Neural cell (in vitro differentiated cells): ENCODE results near the gene SLC6A17.

Source experiments
- CTCF ChIP-seq: fragments of 450-650 bp; IDR thresholded peaks from 2 replicates; pipeline ENCODE4 v1.5.1; 2014; ENCODE audit warnings: antibody characterized with exemption, mild to moderate bottlenecking, moderate library complexity; ENCODE audit not compliant: poor library complexity, severe bottlenecking
- MXI1 ChIP-seq: fragments of 450-650 bp; conservative IDR thresholded peaks from 2 replicates; pipeline ENCODE4 v1.6.1; 2014; ENCODE audit warnings: antibody characterized with exemption, mild to moderate bottlenecking; ENCODE audit not compliant: poor library complexity, severe bottlenecking
- POLR2AphosphoS5 ChIP-seq: IDR thresholded peaks from 2 replicates; pipeline ENCODE4 v1.6.1; 2012
- RAD21 ChIP-seq: fragments of 450-650 bp; conservative IDR thresholded peaks from 2 replicates; pipeline ENCODE4 v1.6.1; 2014; ENCODE audit warnings: antibody characterized with exemption, mild to moderate bottlenecking, moderate library complexity
- TAF1 ChIP-seq: IDR thresholded peaks from 2 replicates; pipeline ENCODE4 v1.6.1; 2012; ENCODE audit warnings: low read depth

DNA sequence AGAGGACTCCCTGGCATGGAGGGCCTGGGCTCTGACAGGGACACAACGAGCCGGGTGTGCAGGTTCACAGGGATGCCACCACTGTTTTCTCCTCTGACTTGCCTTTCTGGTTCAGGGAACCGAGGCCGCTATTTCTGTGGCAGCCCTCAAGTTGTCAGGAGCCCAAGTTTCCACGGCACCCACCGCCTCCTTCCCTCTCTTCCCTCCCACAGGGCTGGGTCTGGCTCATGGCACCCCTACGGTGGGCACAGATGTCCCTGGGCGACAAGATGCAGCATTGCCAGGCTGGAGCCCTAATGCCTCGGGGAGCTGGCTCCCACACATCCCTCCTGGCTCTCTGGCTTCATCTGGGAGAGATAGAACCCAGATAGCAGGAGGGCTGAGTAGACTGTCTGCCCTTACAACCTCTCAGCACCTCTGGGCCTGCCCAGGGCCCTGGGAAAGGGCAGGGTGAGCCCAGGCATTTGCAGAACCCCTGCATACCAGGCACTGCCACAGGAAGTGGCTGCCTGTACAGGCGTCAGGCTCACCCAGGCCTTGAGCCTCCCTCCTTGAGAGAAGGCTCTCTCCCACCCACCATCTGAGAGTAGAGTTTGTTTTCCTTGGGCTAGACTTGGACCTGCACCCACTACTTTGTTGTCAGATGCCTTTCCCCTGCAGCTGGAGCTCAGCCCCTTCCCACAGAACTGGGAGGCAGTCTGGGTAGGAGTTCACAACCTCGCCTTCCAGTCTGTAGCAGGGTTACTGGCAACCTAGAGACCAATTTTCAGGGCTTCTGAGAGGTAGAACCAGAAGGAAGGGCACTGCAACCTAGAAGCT is 80.3 kb downstream of the SLC6A17 start:
- TF ChIP-seq CTCF, result no peak
- no peak for TF ChIP-seq TAF1
- no peak for TF ChIP-seq RAD21
- no peak for TF ChIP-seq MXI1
- no peak for TF ChIP-seq POLR2AphosphoS5
